Umbilical cord (tissue), 1 donor: ENCODE results near the gene ZNF576. TPM values are rescaled to one million over a fixed set of nuclear protein-coding genes. Genes with fewer than 3 reads are reported as not detected.

Experiments used
- total RNA-seq: library from RNA; depleted of rRNA; stranded (reverse); fragments of >200 nt; gene quantifications from one replicate; pipeline ENCODE4 v1.2.3, GENCODE V29; 2014; ENCODE audit warnings: low replicate concordance; ENCODE audit not compliant: insufficient read depth

Gene ZNF576
- total RNA-seq, 1 donor from 2014 or later, result 15.9 TPM

Other genes with a start within 250 kb of the ZNF576 start
- 1.2 TPM for gene CD177, start 242.9 kb upstream of the ZNF576 start, total RNA-seq
- gene TEX101, start 181.7 kb upstream of the ZNF576 start, total RNA-seq, result not detected
- gene LYPD3, start 131.0 kb upstream of the ZNF576 start, total RNA-seq, result 13.0 TPM
- gene PHLDB3, start 91.8 kb upstream of the ZNF576 start, total RNA-seq, result 7.0 TPM
- gene ETHE1, start 69.4 kb upstream of the ZNF576 start, total RNA-seq, result 33.7 TPM
- gene ZNF575, start 63.4 kb upstream of the ZNF576 start, total RNA-seq, result 0.24 TPM
- gene XRCC1, start 21.1 kb upstream of the ZNF576 start, total RNA-seq, result 6.0 TPM
- gene PINLYP, start 20.8 kb upstream of the ZNF576 start, total RNA-seq, result 17.3 TPM
- gene IRGQ, start 461 bp upstream of the ZNF576 start, total RNA-seq, result 17.6 TPM
- gene SRRM5, start 15.5 kb downstream of the ZNF576 start, total RNA-seq, result 0.24 TPM
- 18.8 TPM for gene ZNF428, start 23.0 kb downstream of the ZNF576 start, total RNA-seq
- 2.9 TPM for gene CADM4, start 43.3 kb downstream of the ZNF576 start, total RNA-seq
- gene PLAUR, start 73.6 kb downstream of the ZNF576 start, total RNA-seq, result 30.1 TPM
- gene IRGC, start 119.5 kb downstream of the ZNF576 start, total RNA-seq, result not detected
- gene SMG9, start 158.4 kb downstream of the ZNF576 start, total RNA-seq, result 10.1 TPM
- 6.3 TPM for gene KCNN4, start 184.4 kb downstream of the ZNF576 start, total RNA-seq
- gene LYPD5, start 205.9 kb downstream of the ZNF576 start, total RNA-seq, result 3.1 TPM
- 28.6 TPM for gene ZNF283, start 230.7 kb downstream of the ZNF576 start, total RNA-seq